K562 (cell line): Measurements from ENCODE around the gene GALNT9. TPM values are rescaled to one million over a fixed set of nuclear protein-coding genes. Genes with fewer than 3 reads are reported as not detected.
A peak's percentile ranks its signal among the peaks of the same experiment; 100 is the strongest.

Experiments
- ATAC-seq: fragments of 200-7000 bp; cut with Tn5 transposase; 3 replicates; pipeline ENCODE4 v1.9.1; 2020; ENCODE audit warnings: moderate library complexity
- BruUV-seq: library from RNA; stranded (reverse); fragments of 400-500 nt; replicated peaks from 2 replicates; lab custom pipeline; 2021; lab: Mats Ljungman, UMichigan
- CTCF ChIA-PET: fragments of 300-600 bp; formaldehyde crosslinking; extraction: SDS; loops from one replicate; lab custom pipeline; 2021; ENCODE audit warnings: low intra/inter-chr PET ratio; lab: Yijun Ruan, JAX
- POLR2A ChIA-PET: fragments of 300-600, 350-650 bp; sonication (Branson Sonifier 250); formaldehyde crosslinking; extraction: SDS; loops from one replicate; lab custom pipeline; 2021; ENCODE audit warnings: antibody characterized with exemption, inconsistent platforms; lab: Yijun Ruan, JAX
- DNase-seq, 4 experiments: peaks; one replicate each; pipeline versions ENCODE4 v3.0.0 to v3.0.0-alpha.2; 2011 to 2018; ENCODE audit warnings: low spot score in 3 of 4, mixed read lengths in 3 of 4; ENCODE audit errors: extremely low read depth in 1 of 4
- FAIRE-seq: peaks from 2 replicates; lab custom pipeline; 2011; peaks lifted over from hg19 to GRCh38; lab: Jason Lieb, UNC
- H2AFZ ChIP-seq: 2 replicates; pipeline ENCODE4 v1.6.0; 2011; ENCODE audit warnings: low read depth, low read length, control low read depth, inconsistent platforms
- H3K27ac ChIP-seq: fragments of 200-600 bp; 3 replicates; pipeline ENCODE4 v1.8.0; 2011; ENCODE audit warnings: low read depth, mild to moderate bottlenecking, control low read depth, inconsistent platforms, low read length, moderate library complexity, mixed read lengths; ENCODE audit errors: extremely low read depth
- H3K27me3 ChIP-seq, 2 experiments: fragments of 300-600 bp in 1 of 2; 2 replicates in 1 of 2; 3 replicates in 1 of 2; pipeline versions ENCODE4 v1.6.0 to v1.8.0; 2011; ENCODE audit warnings: inconsistent platforms in 2 of 2, low read length in 2 of 2, mild to moderate bottlenecking in 1 of 2, mixed read lengths in 1 of 2, moderate library complexity in 1 of 2; ENCODE audit not compliant: control insufficient read depth in 2 of 2, insufficient read depth in 2 of 2
- H3K36me3 ChIP-seq: fragments of 300-600 bp; 3 replicates; pipeline ENCODE4 v1.8.0; 2011; ENCODE audit warnings: mild to moderate bottlenecking, low read length, inconsistent platforms; ENCODE audit not compliant: control insufficient read depth, insufficient read depth
- H3K4me1 ChIP-seq, 2 experiments: fragments of 200-600 bp in 1 of 2; replicated peaks in 1 of 2; 2 replicates in 1 of 2; 3 replicates in 1 of 2; pipeline versions ENCODE4 v1.5.1 to v1.8.0; 2011; ENCODE audit warnings: inconsistent platforms in 2 of 2, low read length in 2 of 2, mild to moderate bottlenecking in 1 of 2, mixed read lengths in 1 of 2, moderate library complexity in 1 of 2; ENCODE audit not compliant: control insufficient read depth in 2 of 2, insufficient read depth in 2 of 2
- H3K4me2 ChIP-seq: 2 replicates; pipeline ENCODE4 v1.6.1; 2011; ENCODE audit warnings: low read length, control low read depth, inconsistent platforms, mixed read lengths; ENCODE audit not compliant: insufficient read depth
- H3K4me3 ChIP-seq: fragments of 200-600 bp; sonication (generic), shearing (Covaris generic); 2 replicates; pipeline ENCODE4 v1.5.1; 2016; ENCODE audit warnings: control low read depth, inconsistent platforms
- H3K79me2 ChIP-seq: fragments of 200-600 bp; 3 replicates; pipeline ENCODE4 v1.8.0; 2011; ENCODE audit warnings: low read length, inconsistent platforms; ENCODE audit not compliant: control insufficient read depth, insufficient read depth
- H3K9ac ChIP-seq, 2 experiments: 2 replicates each; pipeline versions ENCODE4 v1.6.0 to v1.6.1; 2011; ENCODE audit warnings: low read depth in 2 of 2, low read length in 2 of 2, control low read depth in 1 of 2, inconsistent platforms in 1 of 2, mild to moderate bottlenecking in 1 of 2, mixed read lengths in 1 of 2; ENCODE audit not compliant: insufficient read depth in 1 of 2
- H3K9me1 ChIP-seq: one replicate; pipeline ENCODE4 v1.6.0; 2011; ENCODE audit warnings: inconsistent platforms, mild to moderate bottlenecking, low read length, moderate library complexity; ENCODE audit not compliant: control insufficient read depth, insufficient read depth
- H3K9me3 ChIP-seq: replicated peaks from 2 replicates; pipeline ENCODE4 v1.5.1; 2011; ENCODE audit warnings: low read depth, low read length, inconsistent platforms; ENCODE audit not compliant: control insufficient read depth, insufficient read depth
- H4K20me1 ChIP-seq: replicated peaks from 2 replicates; pipeline ENCODE4 v1.6.1; 2011; ENCODE audit warnings: low read length, inconsistent platforms, mixed read lengths; ENCODE audit not compliant: control insufficient read depth, insufficient read depth
- ARID1B ChIP-seq: fragments of 450-650 bp; IDR thresholded peaks from 2 replicates; pipeline ENCODE4 v1.6.1; 2016; ENCODE audit warnings: antibody characterized with exemption, mild to moderate bottlenecking, inconsistent platforms
- ETS1 ChIP-seq: conservative IDR thresholded peaks from 2 replicates; pipeline ENCODE4 v1.6.1; 2011; ENCODE audit warnings: low read depth, mild to moderate bottlenecking, low read length; ENCODE audit not compliant: control insufficient read depth
- ETS2 ChIP-seq: IDR thresholded peaks from 2 replicates; pipeline ENCODE4 v1.6.1; 2016; ENCODE audit warnings: borderline replicate concordance, missing genetic modification characterization, mild to moderate bottlenecking, moderate library complexity, missing compliant biosample characterization; ENCODE audit not compliant: poor library complexity, severe bottlenecking
- FOXA3 ChIP-seq, 2 experiments: fragments of 450-650 bp in 1 of 2; sonication (generic) in 1 of 2; formaldehyde crosslinking; IDR thresholded peaks in 1 of 2; conservative IDR thresholded peaks in 1 of 2; 2 replicates each; pipeline versions ENCODE4 v1.4.0 to v1.8.0; 2020 to 2022; ENCODE audit warnings: mild to moderate bottlenecking in 2 of 2, missing genetic modification reagents in 1 of 2
- FOXJ3 ChIP-seq: sonication (generic); formaldehyde crosslinking; IDR thresholded peaks from 2 replicates; pipeline ENCODE4 v1.4.0; 2020; ENCODE audit warnings: mild to moderate bottlenecking, missing genetic modification reagents
- GTF2A2 ChIP-seq: IDR thresholded peaks from 2 replicates; pipeline ENCODE4 v1.6.1; 2016; ENCODE audit warnings: mild to moderate bottlenecking, missing genetic modification characterization, missing compliant biosample characterization
- KHSRP ChIP-seq: fragments of 450-650 bp; IDR thresholded peaks from 2 replicates; pipeline ENCODE4 v1.6.1; 2017
- KLF6 ChIP-seq: fragments of 250-450 bp; sonication (Bioruptor Pico); IDR thresholded peaks from 2 replicates; pipeline ENCODE4 v1.4.0; 2020; ENCODE audit warnings: mild to moderate bottlenecking, moderate library complexity, borderline replicate concordance
- NFIC ChIP-seq: fragments of 450-650 bp; IDR thresholded peaks from 2 replicates; pipeline ENCODE4 v1.6.1; 2017; ENCODE audit warnings: mild to moderate bottlenecking, inconsistent platforms
- PHF21A ChIP-seq: fragments of 450-650 bp; IDR thresholded peaks from 2 replicates; pipeline ENCODE4 v1.6.1; 2017; ENCODE audit warnings: low read depth, borderline replicate concordance
- SMARCE1 ChIP-seq: fragments of 450-650 bp; IDR thresholded peaks from 2 replicates; pipeline ENCODE4 v1.7.1; 2016; ENCODE audit warnings: mild to moderate bottlenecking
- ZBTB7A ChIP-seq: IDR thresholded peaks from 2 replicates; pipeline ENCODE4 v1.6.1; 2011; ENCODE audit warnings: low read depth, mild to moderate bottlenecking, low read length, moderate library complexity, borderline replicate concordance; ENCODE audit not compliant: control insufficient read depth
- ZC3H8 ChIP-seq: fragments of 450-650 bp; IDR thresholded peaks from 2 replicates; pipeline ENCODE4 v1.6.1; 2017
- ZMIZ1 ChIP-seq, 2 experiments: fragments of 150-350 bp in 1 of 2; IDR thresholded peaks; 2 replicates each; pipeline ENCODE4 v1.6.1; 2012 to 2016; ENCODE audit warnings: low read depth in 2 of 2, low read length in 2 of 2, mild to moderate bottlenecking in 1 of 2, moderate library complexity in 1 of 2
- ZNF134 ChIP-seq: fragments of 250-450 bp; sonication (Bioruptor Pico); conservative IDR thresholded peaks from 2 replicates; pipeline ENCODE4 v1.4.0; 2020
- ZNF280B ChIP-seq: fragments of 250-450 bp; sonication (Bioruptor Pico); IDR thresholded peaks from 2 replicates; pipeline ENCODE4 v1.5.1; 2021; ENCODE audit warnings: mild to moderate bottlenecking
- ZNF644 ChIP-seq: fragments of 200-800 bp; sonication (Bioruptor generic); IDR thresholded peaks from 2 replicates; pipeline ENCODE4 v1.6.1; 2016; ENCODE audit warnings: low read depth, missing genetic modification characterization, missing compliant biosample characterization
- WGBS: fragments of 100-300 bp; shearing (Covaris generic); methylation state at CpG from one replicate; pipeline ENCODE4 v1.1.6; 2016; ENCODE audit warnings: low coverage, mixed read lengths; ENCODE audit not compliant: insufficient coverage; ENCODE audit errors: missing lambda C conversion rate; 5-methylcytosine and 5-hydroxymethylcytosine counted together
- in situ Hi-C: fragments of 300-500 bp; cut with MboI; formaldehyde crosslinking; loops from 4 replicates; pipeline ENCODE4 v1.15.0; 2018; ENCODE audit warnings: inconsistent platforms, mixed read lengths
- intact Hi-C: fragments of 100-400 bp; cut with micrococcal nuclease; formaldehyde crosslinking; loops from 2 replicates; pipeline ENCODE4 v1.14.2; 2022
- polyA plus RNA-seq, 8 experiments: library from polyadenylated mRNA; depleted of rRNA in 4 of 8; stranded (reverse) in 5 of 8; unstranded in 3 of 8; fragments of >200 nt; fragmentation: Nextera tagmentation in 2 of 8; fragmentation: Illumina TruSeq in 1 of 8; extraction: Ambion mirVana in 2 of 8; extraction: Trizol in 1 of 8; gene quantifications; 2 replicates each; pipeline versions ENCODE4 v1.2.1 to v1.2.3, GENCODE V29; 2011 to 2014; ENCODE audit warnings: inconsistent platforms in 1 of 8, missing spikeins in 1 of 8
- total RNA-seq, 7 experiments: library from RNA; depleted of rRNA in 6 of 7; stranded (reverse); fragments of >200 nt in 6 of 7; fragmentation: Illumina TruSeq in 2 of 7; extraction: Trizol in 2 of 7; gene quantifications; 2 replicates each; pipeline versions ENCODE4 v1.2.1 to v1.2.3, GENCODE V29; 2011 to 2021; ENCODE audit warnings: low replicate concordance in 1 of 7
- TF ChIP-seq, protein P1 (sequence below): fragments of 250-450 bp; sonication (Bioruptor Pico); IDR thresholded peaks from 2 replicates; pipeline ENCODE4 v1.9.0; 2021; ENCODE audit warnings: mild to moderate bottlenecking

GALNT9 gene
- total and polyA plus RNA-seq, 9 of the 15 experiments (the other 6 are each of a cell fraction or from before 2014, with no cell fraction given) = not detected

- BruUV-seq = no TSS peak
- in situ Hi-C loops = no loop called here
- TF ChIP-seq, protein P1, sequence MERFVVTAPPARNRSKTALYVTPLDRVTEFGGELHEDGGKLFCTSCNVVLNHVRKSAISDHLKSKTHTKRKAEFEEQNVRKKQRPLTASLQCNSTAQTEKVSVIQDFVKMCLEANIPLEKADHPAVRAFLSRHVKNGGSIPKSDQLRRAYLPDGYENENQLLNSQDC (CRISPR knock-in tag) = no peak
- no peak for TF ChIP-seq ETS1
- no peak for TF ChIP-seq FOXA3 (CRISPR knock-in tag; conservative IDR thresholded peaks at IDR 0.05 in 1 of 2, IDR thresholded peaks at IDR 0.05 in 1 of 2)
- TF ChIP-seq ZBTB7A = no peak
- no peak for TF ChIP-seq SMARCE1
- no peak for TF ChIP-seq KLF6 (CRISPR knock-in tag)
- TF ChIP-seq ZMIZ1 (IDR thresholded peaks at IDR 0.05; ENCODE audit: low read depth in 2 of 2, low read length in 2 of 2) = no peak
- no peak for TF ChIP-seq PHF21A
- no peak for TF ChIP-seq KHSRP
- no peak for TF ChIP-seq ZC3H8
- no peak for TF ChIP-seq ZNF134 (CRISPR knock-in tag)
- TF ChIP-seq ZNF644 (tag) = no peak
- TF ChIP-seq ETS2 (tag) = no peak
- TF ChIP-seq ARID1B = no peak
- TF ChIP-seq NFIC = no peak
- no peak for TF ChIP-seq GTF2A2 (tag)
- TF ChIP-seq FOXJ3 (CRISPR knock-in tag) = no peak
- TF ChIP-seq ZNF280B = no peak
These were observed 114.5 kb downstream of the GALNT9 start for GRCh38 chr12:132214891-132215290.

More at GRCh38 chr12:132214891-132215290, 114.5 kb downstream of the GALNT9 start:
- Histone ChIP-seq H3K36me3 (no peaks in the 10 kb centered on the region), H3K4me2 (no peak overlapping the region), H3K27ac (no peak overlapping the region), H3K4me1 (peaks cover 0 to 17% of the 10 kb centered on the region in 2 experiments; a peak in 1 of 5 replicates), H3K4me3 (no peak overlapping the region), H4K20me1 (0 out of 2 replicates have a peak, but pooled peaks cover 6% of the 10 kb centered on the region), H2AFZ (no peak overlapping the region), H3K79me2 (no peaks in the 10 kb centered on the region), H3K9me1 (no peaks in the 10 kb centered on the region), H3K9me3 (no peaks in the 10 kb centered on the region), H3K27me3 (peaks cover 8 to 65% of the 10 kb centered on the region in 2 experiments), H3K9ac (no peak overlapping the region; a peak in 1 of 4 replicates)
- FAIRE-seq = no peak
- peak; percentile 55 for ATAC-seq
- POLR2A ChIA-PET = no interaction called here
- intact Hi-C loops = loop anchor here (10.0 kb wide), 1 partner anchor 60 kb away; no protein-coding TSS in a partner anchor
- WGBS = under 1% methylated on average over 22 of the region's 22 CpGs
- CTCF ChIA-PET = no interaction called here
- DNase-seq = no peak
